HuH-7.5 (cell line): ENCODE measurements around the gene ABCB10.
"Not testable (repeated sequence)": the region's sequence is repeated elsewhere in the genome, so short reads cannot be mapped to it uniquely, and the experiment has no call there.

ENCODE experiments used
- DNase-seq: peaks from one replicate; pipeline ENCODE4 v3.0.0; 2011; ENCODE audit warnings: low spot score

Gene ABCB10

GRCh38 chr1:229536982-229537381 is 21.5 kb downstream of the ABCB10 start:
- DNase-seq, result no peak

- DNase-seq, result no peak
These were observed 23.3 kb downstream of the ABCB10 start for GRCh38 chr1:229535230-229535629.

DNA sequence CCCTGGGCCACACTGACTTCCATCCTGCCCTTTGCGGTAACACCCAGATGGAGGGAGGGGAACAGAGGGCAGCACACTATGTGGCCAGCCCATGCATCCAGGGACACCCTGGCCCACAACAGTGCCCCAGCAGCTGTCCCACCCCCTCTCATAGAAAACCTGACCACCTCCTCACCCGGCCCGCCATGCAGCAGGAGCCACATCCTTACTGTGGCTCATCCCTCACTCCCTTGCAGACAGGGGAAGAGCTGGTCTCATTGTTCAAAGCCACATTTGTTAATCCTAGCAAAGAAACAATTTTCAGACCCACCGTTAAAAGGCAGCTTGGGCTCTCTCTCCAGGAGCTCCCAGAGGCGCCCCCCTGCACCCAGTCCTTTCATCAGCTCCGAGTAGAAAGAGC is 27.2 kb downstream of the ABCB10 start:
- no peak for DNase-seq

- DNase-seq, result no peak
These were observed 28.9 kb downstream of the ABCB10 start for GRCh38 chr1:229529639-229530038.

GRCh38 chr1:229526695-229527094 is 31.8 kb downstream of the ABCB10 start:
- no peak for DNase-seq

DNA sequence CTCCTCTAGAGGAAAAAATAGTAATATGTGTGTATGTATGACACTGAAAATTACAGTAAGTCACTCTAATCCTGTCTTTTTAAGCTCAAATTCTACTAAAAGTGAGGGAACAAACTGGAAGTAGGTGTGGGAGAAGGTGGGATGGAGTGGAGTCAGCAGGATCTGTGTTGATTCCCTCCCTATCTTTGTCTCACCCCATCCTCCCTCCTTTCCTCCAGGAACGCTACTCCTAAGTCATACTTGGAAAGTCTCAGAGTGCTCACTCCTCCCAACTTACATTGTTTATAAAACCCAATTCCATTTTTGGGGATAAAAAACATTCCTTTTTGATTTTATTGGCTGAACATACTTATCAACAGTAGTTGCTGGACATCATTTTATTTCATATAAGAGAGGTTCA is 35.5 kb downstream of the ABCB10 start:
- DNase-seq, result no peak

GRCh38 chr1:229514578-229515275 is 43.8 kb downstream of the ABCB10 start:
- DNase-seq, result peak; percentile 57

- DNase-seq, result not testable (repeated sequence)
These were observed 46.9 kb downstream of the ABCB10 start for GRCh38 chr1:229511625-229512024.

GRCh38 chr1:229511201-229511600 is 47.3 kb downstream of the ABCB10 start:
- not testable (repeated sequence) for DNase-seq

DNA sequence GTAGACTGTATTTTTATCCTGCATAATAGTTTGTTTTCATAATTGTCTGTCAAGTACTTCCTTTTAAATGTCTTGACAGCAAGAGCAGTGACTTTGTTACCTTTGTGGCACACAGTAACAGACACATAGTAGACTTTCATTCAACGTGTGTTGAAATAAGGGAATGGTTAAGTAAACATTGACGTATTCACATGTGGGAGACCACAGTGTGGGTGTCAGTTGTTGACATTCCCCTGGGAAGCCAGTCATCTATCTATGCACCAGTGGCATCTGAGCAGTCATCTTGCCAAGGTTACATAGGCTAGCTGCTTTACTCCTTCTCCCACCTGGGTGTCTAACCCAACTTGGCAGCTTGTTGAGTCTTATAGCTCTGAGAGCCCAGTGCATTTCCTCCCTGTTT is 48.9 kb downstream of the ABCB10 start:
- DNase-seq, result peak; percentile 47

DNA sequence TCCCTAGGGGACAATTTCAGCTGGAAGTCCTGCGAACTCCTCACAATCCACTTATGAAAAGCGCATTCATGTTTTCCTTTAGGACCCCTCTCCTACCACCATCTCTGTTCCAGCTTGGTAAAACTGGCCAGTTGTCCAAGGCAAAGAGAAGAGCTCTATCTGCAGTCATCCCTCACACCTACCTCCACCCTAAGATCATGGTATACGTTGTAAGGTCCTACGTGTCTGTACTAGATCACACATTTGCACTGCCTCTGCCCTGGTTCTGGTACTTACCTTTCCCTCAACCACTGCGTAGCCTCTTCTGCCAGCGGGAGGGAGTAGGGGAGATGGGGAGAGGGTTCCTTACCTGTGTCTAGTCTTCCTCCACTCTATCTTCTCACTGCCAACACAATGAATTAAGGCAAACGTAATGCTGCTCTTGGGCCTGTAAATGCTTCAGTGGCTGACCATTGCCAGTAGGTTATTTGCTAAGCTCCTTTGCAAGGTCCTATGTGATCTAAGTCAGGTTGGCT is 49.6 kb downstream of the ABCB10 start:
- no peak for DNase-seq

GRCh38 chr1:229507951-229508822 is 50.3 kb downstream of the ABCB10 start, which contains the start of gene NUP133:
Gene NUP133 (minus strand): TSS chr1:229508341. CDS start chr1:229508249, 92 bp downstream.
- DNase-seq, result peak; percentile 73

DNA sequence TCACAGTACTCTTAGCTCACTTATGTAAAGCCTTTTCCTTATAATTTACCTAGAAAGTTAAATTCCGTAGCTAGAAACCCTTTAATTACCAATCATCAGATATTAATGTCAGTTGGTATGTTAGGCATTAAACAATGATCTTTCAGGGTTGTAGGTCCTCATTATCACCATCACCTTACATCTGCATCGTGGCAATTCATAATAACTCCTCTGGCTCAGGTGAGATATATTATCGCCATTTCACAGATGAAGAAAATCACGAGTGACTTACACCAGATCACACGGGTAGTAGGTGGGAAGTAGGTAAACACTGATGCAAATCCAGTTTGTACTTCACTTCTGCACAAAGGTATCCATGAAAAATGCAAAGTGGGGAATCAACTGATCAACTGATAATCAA is 51.0 kb downstream of the ABCB10 start:
- DNase-seq, result no peak

- no peak for DNase-seq
These were observed 51.9 kb downstream of the ABCB10 start for GRCh38 chr1:229506633-229507032.

GRCh38 chr1:229495782-229496181 is 62.7 kb downstream of the ABCB10 start:
- DNase-seq, result no peak

DNA sequence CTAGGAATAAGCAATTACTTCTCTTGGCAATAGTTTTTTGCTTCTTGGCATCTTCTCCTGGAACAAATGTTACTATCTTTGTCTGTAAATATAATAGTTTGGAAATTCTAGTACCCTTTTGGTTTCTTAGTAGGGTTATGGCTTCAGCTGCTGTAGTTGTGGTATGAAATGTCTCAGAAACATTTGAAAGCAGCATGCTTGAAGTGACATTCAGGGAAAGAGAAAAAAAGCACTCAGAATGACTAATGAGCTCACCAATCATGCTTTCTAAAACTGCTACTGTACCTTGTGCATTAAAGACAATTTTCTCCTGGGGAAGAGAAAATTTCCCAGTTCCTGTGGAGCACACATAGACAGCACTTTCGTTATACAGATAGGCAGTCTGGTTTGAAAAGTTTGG is 71.3 kb downstream of the ABCB10 start:
- DNase-seq, result no peak

- no peak for DNase-seq
These were observed 73.2 kb downstream of the ABCB10 start for GRCh38 chr1:229485318-229485717.

DNA sequence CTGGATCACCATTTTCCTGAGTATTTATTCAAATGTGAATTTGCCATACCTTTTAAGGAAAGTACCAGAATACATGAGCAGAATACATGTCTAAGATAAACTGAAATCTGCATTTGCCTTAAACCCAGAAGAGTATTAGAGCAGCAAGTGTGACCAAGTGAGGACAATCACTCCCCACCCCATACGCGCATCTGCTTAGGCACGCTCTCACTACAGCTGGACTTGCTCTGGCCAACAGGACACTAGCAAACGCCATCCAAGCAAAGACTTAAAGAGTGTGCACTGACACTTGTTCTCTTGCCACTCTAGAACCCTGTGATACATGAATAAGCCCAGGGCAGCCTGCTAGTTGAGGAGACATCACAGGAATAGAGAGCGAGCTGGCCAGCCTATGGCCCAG is 76.0 kb downstream of the ABCB10 start:
- no peak for DNase-seq

- DNase-seq, result no peak
These were observed 78.0 kb downstream of the ABCB10 start for GRCh38 chr1:229480495-229480894.

DNA sequence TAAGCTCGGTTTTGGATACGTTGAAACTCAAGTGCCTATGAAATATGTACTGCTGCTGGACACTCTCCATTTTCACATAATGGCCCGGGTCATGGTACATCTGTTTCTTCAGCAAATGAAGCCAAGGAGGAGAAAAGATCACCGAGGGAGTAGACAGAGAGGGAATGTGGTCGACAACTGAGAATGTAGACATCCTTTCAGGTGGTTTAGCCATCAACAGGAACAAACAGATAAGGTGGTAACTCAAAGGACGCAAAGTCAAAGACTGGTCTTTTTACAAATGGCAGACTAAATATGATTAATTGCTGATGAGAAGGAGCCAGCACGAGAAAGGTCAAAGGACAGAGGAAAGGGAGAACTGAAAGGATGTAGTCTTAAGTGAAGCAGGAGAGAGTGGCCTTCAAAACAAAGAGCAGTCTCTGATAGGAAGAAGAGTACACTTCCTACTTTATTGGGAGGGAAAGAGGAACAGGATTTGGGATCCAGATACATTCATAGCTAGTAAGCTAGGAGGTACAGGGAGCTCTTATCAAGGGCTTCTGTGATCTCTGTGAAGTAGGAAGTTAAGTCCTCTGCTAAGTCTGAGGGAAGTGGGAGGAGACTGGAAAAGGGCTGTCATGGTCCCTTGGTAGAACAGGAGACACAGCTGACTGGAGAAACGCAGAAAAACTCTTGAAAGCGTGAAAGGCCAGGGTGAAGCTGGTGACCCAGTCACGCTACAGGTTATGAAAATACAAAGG is 78.7 kb downstream of the ABCB10 start:
- DNase-seq, result no peak

DNA sequence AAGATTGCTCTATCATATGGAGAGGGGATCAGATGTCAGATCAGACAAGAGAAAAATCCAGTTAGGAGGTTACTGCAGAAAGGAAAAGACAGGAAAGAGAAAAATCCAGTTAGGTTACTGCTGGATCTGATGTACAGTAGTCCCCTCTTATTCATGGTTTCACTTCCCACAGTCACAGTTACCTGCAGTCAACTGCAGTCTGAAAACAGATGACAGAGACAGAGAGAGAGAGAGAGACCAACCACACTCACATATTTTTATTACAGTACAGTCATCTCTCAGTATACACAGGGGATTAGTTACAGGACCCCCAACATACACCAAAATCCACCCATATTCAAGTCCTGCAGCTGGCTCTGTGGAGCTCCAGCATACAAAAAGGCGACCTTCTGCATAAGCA is 79.7 kb downstream of the ABCB10 start:
- DNase-seq, result no peak

DNA sequence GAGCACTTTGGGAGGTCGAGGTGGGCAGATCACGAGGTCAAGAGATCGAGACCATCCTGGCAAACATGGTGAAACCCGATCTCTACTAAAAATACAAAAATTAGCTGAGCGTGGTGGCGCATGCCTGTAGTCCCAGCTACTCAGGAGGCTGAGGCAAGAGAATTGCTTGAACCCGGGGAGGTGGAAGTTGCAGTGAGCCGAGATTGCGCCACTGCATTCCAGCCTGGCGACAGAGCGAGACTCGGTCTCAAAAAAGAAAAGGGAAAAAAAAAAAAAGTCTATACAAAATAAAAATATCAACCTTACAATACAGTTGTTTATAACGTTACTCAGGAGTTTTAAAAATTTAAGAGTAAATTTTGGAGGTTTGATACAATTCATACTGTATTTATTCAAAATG is 82.6 kb downstream of the ABCB10 start:
- not testable (repeated sequence) for DNase-seq
